ENCODE results near the gene CD300E.

CD300E gene

DNA sequence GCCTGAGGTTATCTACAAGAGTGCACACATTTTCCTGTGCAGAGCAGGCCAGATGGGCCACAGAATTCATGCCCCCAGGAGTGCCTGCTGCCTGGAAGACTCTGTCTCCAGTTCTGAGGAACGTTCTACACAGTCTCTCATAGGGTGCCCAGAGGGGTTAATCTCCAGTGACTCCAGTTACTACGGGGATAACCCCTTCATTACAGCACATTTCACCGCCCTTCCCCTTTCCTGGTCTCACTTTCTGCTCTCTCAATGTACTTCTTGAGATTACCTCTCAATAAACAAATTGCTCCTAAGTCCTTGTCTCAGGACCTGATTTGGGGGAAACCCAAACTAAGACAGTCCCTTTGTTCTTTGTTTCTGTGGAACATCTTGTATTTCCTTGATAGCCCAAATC is 62.0 kb downstream of the CD300E start:
- no peak for DNase-seq

All from NCI-H82 (cell line).